HepG2 (cell line): Measurements from ENCODE around the gene HEXA. TPM values are rescaled to one million over a fixed set of nuclear protein-coding genes. Genes with fewer than 3 reads are reported as not detected.

ENCODE experiments used
- ATAC-seq: fragments of 200-7000 bp; cut with Tn5 transposase; 3 replicates; pipeline ENCODE4 v1.9.1; 2020; ENCODE audit warnings: mild to moderate bottlenecking, moderate library complexity
- BruUV-seq: library from RNA; stranded (reverse); fragments of 400-500 nt; replicated peaks from 2 replicates; lab custom pipeline; 2021; lab: Mats Ljungman, UMichigan
- CTCF ChIA-PET: fragments of 300-600 bp; formaldehyde crosslinking; extraction: SDS; loops from one replicate; lab custom pipeline; 2021; ENCODE audit warnings: low total read pairs, inconsistent platforms, low intra/inter-chr PET ratio; lab: Yijun Ruan, JAX
- POLR2A ChIA-PET: fragments of 350-600 bp; sonication (Branson Sonifier 250); formaldehyde crosslinking; loops from one replicate; lab custom pipeline; 2020; ENCODE audit warnings: antibody characterized with exemption, inconsistent platforms; lab: Yijun Ruan, JAX
- DNase-seq: peaks from one replicate; pipeline ENCODE4 v3.0.0-alpha.2; 2015; ENCODE audit warnings: low spot score
- FAIRE-seq: peaks from 3 replicates; lab custom pipeline; 2011; peaks lifted over from hg19 to GRCh38; lab: Jason Lieb, UNC
- H2AFZ ChIP-seq: one replicate; pipeline ENCODE4 v1.6.1; 2011; ENCODE audit warnings: low read length, inconsistent platforms
- H3K27ac ChIP-seq: fragments of 300-600 bp; 3 replicates; pipeline ENCODE4 v1.8.0; 2011; ENCODE audit warnings: mixed run types, mild to moderate bottlenecking, mixed read lengths, low read length, inconsistent platforms; ENCODE audit not compliant: insufficient read depth; ENCODE audit errors: extremely low read length
- H3K27me3 ChIP-seq, 2 experiments: fragments of 200-600 bp in 1 of 2; 2 replicates in 1 of 2; 3 replicates in 1 of 2; pipeline versions ENCODE4 v1.6.0 to v1.8.0; 2011; ENCODE audit warnings: low read length in 2 of 2, mild to moderate bottlenecking in 2 of 2, moderate library complexity in 2 of 2, inconsistent platforms in 1 of 2; ENCODE audit not compliant: insufficient read depth in 2 of 2, control insufficient read depth in 1 of 2
- H3K36me3 ChIP-seq, 2 experiments: fragments of 200-600 bp in 1 of 2; replicated peaks in 1 of 2; 2 replicates in 1 of 2; 3 replicates in 1 of 2; pipeline versions ENCODE4 v1.5.1 to v1.8.0; 2011; ENCODE audit warnings: low read length in 2 of 2, inconsistent platforms in 1 of 2; ENCODE audit not compliant: insufficient read depth in 2 of 2, control insufficient read depth in 1 of 2
- H3K4me1 ChIP-seq: 2 replicates; pipeline ENCODE4 v1.5.1; 2012; ENCODE audit warnings: low read length, inconsistent platforms; ENCODE audit not compliant: insufficient read depth
- H3K4me2 ChIP-seq: 2 replicates; pipeline ENCODE4 v1.6.0; 2011; ENCODE audit warnings: low read depth, low read length, inconsistent platforms
- H3K4me3 ChIP-seq, 3 experiments: fragments of 200-600 bp in 1 of 3; sonication (generic), shearing (Covaris generic) in 1 of 3; replicated peaks in 1 of 3; 2 replicates each; pipeline ENCODE4 v1.5.1; 2011 to 2016; ENCODE audit warnings: low read length in 3 of 3, inconsistent platforms in 2 of 3, low read depth in 2 of 3, mild to moderate bottlenecking in 2 of 3, control low read depth in 1 of 3, mixed read lengths in 1 of 3; ENCODE audit not compliant: insufficient read depth in 1 of 3
- H3K79me2 ChIP-seq: one replicate; pipeline ENCODE4 v1.6.1; 2011; ENCODE audit warnings: low read length, inconsistent platforms; ENCODE audit not compliant: insufficient read depth
- H3K9ac ChIP-seq: 2 replicates; pipeline ENCODE4 v1.6.0; 2011; ENCODE audit warnings: mild to moderate bottlenecking, low read depth, low read length, inconsistent platforms; ENCODE audit not compliant: insufficient read depth
- H3K9me3 ChIP-seq: 2 replicates; pipeline ENCODE4 v1.5.1; 2012; ENCODE audit warnings: mild to moderate bottlenecking, low read length
- H4K20me1 ChIP-seq: 2 replicates; pipeline ENCODE4 v1.6.0; 2011; ENCODE audit warnings: inconsistent platforms, mild to moderate bottlenecking, low read length, moderate library complexity; ENCODE audit not compliant: insufficient read depth
- CSRNP2 ChIP-seq: sonication (generic); formaldehyde crosslinking; conservative IDR thresholded peaks from 2 replicates; pipeline ENCODE4 v1.8.0; 2022; ENCODE audit warnings: low read depth, missing genetic modification reagents
- PBX2 ChIP-seq: IDR thresholded peaks from 2 replicates; pipeline ENCODE4 v1.6.1; 2016; ENCODE audit warnings: control low read depth
- PREB ChIP-seq: sonication (generic); formaldehyde crosslinking; IDR thresholded peaks from 2 replicates; pipeline ENCODE4 v1.4.0; 2020; ENCODE audit warnings: missing genetic modification reagents
- TP53 ChIP-seq: sonication (generic); formaldehyde crosslinking; conservative IDR thresholded peaks from 2 replicates; pipeline ENCODE4 v1.4.0; 2020; ENCODE audit warnings: missing genetic modification reagents
- TSC22D2 ChIP-seq: sonication (generic); formaldehyde crosslinking; IDR thresholded peaks from 2 replicates; pipeline ENCODE4 v1.5.1; 2020; ENCODE audit warnings: missing genetic modification reagents, mild to moderate bottlenecking, borderline replicate concordance
- ZBTB21 ChIP-seq: sonication (generic); formaldehyde crosslinking; IDR thresholded peaks from 2 replicates; pipeline ENCODE4 v1.4.0; 2020; ENCODE audit warnings: missing genetic modification reagents
- ZNF121 ChIP-seq: sonication (generic); formaldehyde crosslinking; IDR thresholded peaks from 2 replicates; pipeline ENCODE4 v1.5.0; 2020; ENCODE audit warnings: mild to moderate bottlenecking, missing genetic modification reagents
- ZNF549 ChIP-seq: sonication (generic); formaldehyde crosslinking; IDR thresholded peaks from 2 replicates; pipeline ENCODE4 v1.5.0; 2020; ENCODE audit warnings: missing genetic modification reagents
- ZNF615 ChIP-seq: sonication (generic); formaldehyde crosslinking; IDR thresholded peaks from 2 replicates; pipeline ENCODE4 v1.5.0; 2020; ENCODE audit warnings: mild to moderate bottlenecking, missing genetic modification reagents, borderline replicate concordance
- ZNF879 ChIP-seq: sonication (generic); formaldehyde crosslinking; IDR thresholded peaks from 2 replicates; pipeline ENCODE4 v1.8.1; 2023; ENCODE audit warnings: missing genetic modification reagents
- ZNF891 ChIP-seq: sonication (generic); formaldehyde crosslinking; IDR thresholded peaks from 2 replicates; pipeline ENCODE4 v1.5.0; 2020; ENCODE audit warnings: mild to moderate bottlenecking, missing genetic modification reagents
- WGBS: methylation state at CpG from one replicate; pipeline ENCODE4 v1.1.6; 2017; ENCODE audit warnings: low lambda C conversion rate; 5-methylcytosine and 5-hydroxymethylcytosine counted together
- in situ Hi-C: cut with HindIII; loops from 2 replicates; pipeline ENCODE4 v1.10.0; 2017; ENCODE audit warnings: low pct_unique_long_range_greater_than_20kb; ENCODE audit not compliant: extremely low pct_ligation_motif_present
- intact Hi-C: fragments of 100-400 bp; cut with micrococcal nuclease; formaldehyde crosslinking; loops from one replicate; pipeline ENCODE4 v1.10.0; 2022; ENCODE audit not compliant: unreplicated experiment
- polyA plus RNA-seq, 8 experiments: library from polyadenylated mRNA; depleted of rRNA in 3 of 8; stranded (reverse) in 7 of 8; unstranded in 1 of 8; fragments of >200 nt; fragmentation: Illumina TruSeq in 4 of 8; extraction: Trizol in 4 of 8; gene quantifications; 2 replicates each; pipeline versions ENCODE4 v1.2.1 to v1.2.3, GENCODE V29; 2011 to 2016; ENCODE audit warnings: low read depth in 4 of 8, missing spikeins in 1 of 8, mixed read lengths in 1 of 8; ENCODE audit not compliant: insufficient read depth in 1 of 8
- total RNA-seq, 5 experiments: library from RNA; depleted of rRNA; stranded (reverse); fragments of >200 nt; fragmentation: Illumina TruSeq; extraction: Trizol; gene quantifications; 2 replicates each; pipeline ENCODE4 v1.2.3, GENCODE V29; 2016; ENCODE audit warnings: low read depth in 1 of 5

Gene HEXA
- total and polyA plus RNA-seq, 2 of the 13 experiments (the other 11 are each of a cell fraction or from before 2014, with no cell fraction given): 106 to 219 TPM

DNA sequence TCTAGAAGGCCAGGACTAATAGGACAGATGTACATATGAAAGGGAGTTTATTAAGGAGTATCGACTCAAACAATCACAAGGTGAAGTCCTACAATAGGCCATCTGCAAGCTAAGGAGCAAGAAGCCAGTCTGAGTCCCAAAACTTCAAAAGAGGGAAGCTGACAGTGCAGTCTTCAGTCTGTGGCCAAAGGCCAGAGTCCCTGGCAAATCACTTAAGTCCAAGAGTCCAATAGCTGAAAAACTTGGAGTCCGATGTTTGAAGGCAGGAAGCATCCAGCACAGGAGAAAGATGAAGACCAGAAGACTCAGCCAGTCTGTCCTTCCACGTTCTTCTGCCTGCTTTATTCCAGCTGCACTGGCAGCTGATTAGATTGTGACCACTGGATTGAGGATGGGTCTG is 44.8 kb downstream of the HEXA start:
- TF ChIP-seq PBX2 (CRISPR knock-in tag) (no peak), ZNF121 (no peak), ZNF879 (CRISPR knock-in tag) (no peak), TSC22D2 (CRISPR knock-in tag) (no peak), ZNF549 (CRISPR knock-in tag) (no peak), ZBTB21 (CRISPR knock-in tag) (no peak)
- H2AFZ ChIP-seq: no peak overlapping the region
- no peak overlapping the region for H3K4me3 ChIP-seq
- H3K9ac ChIP-seq: no peak overlapping the region
- no peaks in the 10 kb centered on the region for H3K27me3 ChIP-seq
- no peak for DNase-seq
- peaks cover 6% of the 10 kb centered on the region for H3K4me1 ChIP-seq
- CTCF ChIA-PET: no interaction called here
- no peak overlapping the region for H3K27ac ChIP-seq
- FAIRE-seq: no peak
- in situ Hi-C loops (no loop called here), intact Hi-C loops (no loop called here)
- POLR2A ChIA-PET: interaction anchor here (0.6 to 0.7 kb wide), 2 partner anchors 74 to 1607 kb away, joined by 3 to 4 read pairs; no protein-coding TSS in a partner anchor
- H3K9me3 ChIP-seq: no peaks in the 10 kb centered on the region
- H3K36me3 ChIP-seq: no peaks in the 10 kb centered on the region
- H4K20me1 ChIP-seq: no peaks in the 10 kb centered on the region
- no peak for ATAC-seq
- BruUV-seq: no TSS peak
- no peaks in the 10 kb centered on the region for H3K79me2 ChIP-seq
- WGBS: 94% methylated on average over 3 of the region's 3 CpGs
- no peak overlapping the region for H3K4me2 ChIP-seq

DNA sequence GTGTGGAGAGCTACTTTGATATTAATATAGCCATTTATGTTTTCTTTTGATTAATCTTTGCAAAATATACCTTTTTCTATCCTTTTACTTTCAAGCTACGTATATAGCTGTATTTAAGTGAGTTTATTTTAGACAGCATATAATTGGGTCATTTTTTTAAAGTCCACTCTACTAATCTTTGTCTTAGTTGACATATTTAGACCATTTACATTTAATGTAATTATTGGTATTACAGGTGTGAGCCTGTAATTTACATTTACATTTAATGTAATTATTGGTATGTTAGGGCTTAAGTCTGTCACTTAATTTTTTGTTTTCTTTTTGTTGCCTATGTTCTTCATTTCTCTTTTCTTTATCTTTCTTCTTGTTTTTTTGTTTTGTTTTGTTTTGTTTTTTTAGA is 52.1 kb downstream of the HEXA start:
- CTCF ChIA-PET: no interaction called here
- no peak overlapping the region for H2AFZ ChIP-seq
- DNase-seq (no peak), FAIRE-seq (no peak), ATAC-seq (no peak)
- intact Hi-C loops (no loop called here), in situ Hi-C loops (no loop called here)
- no peak overlapping the region for H3K27ac ChIP-seq
- no peaks in the 10 kb centered on the region for H3K4me1 ChIP-seq
- H3K36me3 ChIP-seq: no peaks in the 10 kb centered on the region
- no peaks in the 10 kb centered on the region for H4K20me1 ChIP-seq
- H3K9me3 ChIP-seq: no peaks in the 10 kb centered on the region
- BruUV-seq: no TSS peak
- no peak overlapping the region for H3K9ac ChIP-seq
- no peak overlapping the region for H3K4me2 ChIP-seq
- H3K27me3 ChIP-seq: no peaks in the 10 kb centered on the region
- WGBS: 100% methylated on average over 1 of the region's 1 CpG
- no peaks in the 10 kb centered on the region for H3K79me2 ChIP-seq
- POLR2A ChIA-PET: no interaction called here
- H3K4me3 ChIP-seq: no peak overlapping the region
- TF ChIP-seq ZNF891 (CRISPR knock-in tag) (no peak), CSRNP2 (CRISPR knock-in tag) (no peak), ZNF615 (CRISPR knock-in tag) (no peak), TP53 (CRISPR knock-in tag) (no peak), PREB (CRISPR knock-in tag) (no peak)
